ENCODE measurements around the gene AVPR1A. TPM values are rescaled to one million over a fixed set of nuclear protein-coding genes. Genes with fewer than 3 reads are reported as not detected.

Gene AVPR1A
- total RNA-seq, 1 experiment from 2014 or later = 0.10 TPM

GRCh38 chr12:63133981-63134380 is 17.0 kb downstream of the AVPR1A start:
- Histone ChIP-seq H3K9me3 (ENCODE audit: control insufficient read depth, insufficient read depth, low read depth, low read length) (no peaks in the 10 kb centered on the region), H3K27me3 (ENCODE audit: control insufficient read depth, insufficient read depth, low read length) (no peaks in the 10 kb centered on the region), H3K36me3 (ENCODE audit: control insufficient read depth, insufficient read depth, low read length) (no peaks in the 10 kb centered on the region), H3K27ac (ENCODE audit: low read length) (no peak overlapping the region), H3K4me3 (ENCODE audit: low read depth in 2 of 2, low read length in 2 of 2) (no peak overlapping the region), H3K4me1 (ENCODE audit: control insufficient read depth, insufficient read depth, low read length) (no peaks in the 10 kb centered on the region)
- ChIA-PET CTCF (no interaction called here), POLR2A (no interaction called here)
- ATAC-seq (no peak), DNase-seq (ENCODE audit: low read depth, low spot score) (no peak)
- in situ Hi-C loops (cut with HindIII; ENCODE audit: low pct_unique_long_range_greater_than_20kb, low sequenced_read_pairs) (no loop called here), intact Hi-C loops (cut with micrococcal nuclease; ENCODE audit: unreplicated experiment) (no loop called here)
- no peak for TF ChIP-seq REST (IDR thresholded peaks at IDR 0.05; ENCODE audit: insufficient read depth in 1 of 2, low read depth in 2 of 2, low read length in 1 of 2)
- no peak for TF ChIP-seq TCF7L2 (IDR thresholded peaks at IDR 0.05; ENCODE audit: low read depth, low read length)
- TF ChIP-seq, protein P1, sequence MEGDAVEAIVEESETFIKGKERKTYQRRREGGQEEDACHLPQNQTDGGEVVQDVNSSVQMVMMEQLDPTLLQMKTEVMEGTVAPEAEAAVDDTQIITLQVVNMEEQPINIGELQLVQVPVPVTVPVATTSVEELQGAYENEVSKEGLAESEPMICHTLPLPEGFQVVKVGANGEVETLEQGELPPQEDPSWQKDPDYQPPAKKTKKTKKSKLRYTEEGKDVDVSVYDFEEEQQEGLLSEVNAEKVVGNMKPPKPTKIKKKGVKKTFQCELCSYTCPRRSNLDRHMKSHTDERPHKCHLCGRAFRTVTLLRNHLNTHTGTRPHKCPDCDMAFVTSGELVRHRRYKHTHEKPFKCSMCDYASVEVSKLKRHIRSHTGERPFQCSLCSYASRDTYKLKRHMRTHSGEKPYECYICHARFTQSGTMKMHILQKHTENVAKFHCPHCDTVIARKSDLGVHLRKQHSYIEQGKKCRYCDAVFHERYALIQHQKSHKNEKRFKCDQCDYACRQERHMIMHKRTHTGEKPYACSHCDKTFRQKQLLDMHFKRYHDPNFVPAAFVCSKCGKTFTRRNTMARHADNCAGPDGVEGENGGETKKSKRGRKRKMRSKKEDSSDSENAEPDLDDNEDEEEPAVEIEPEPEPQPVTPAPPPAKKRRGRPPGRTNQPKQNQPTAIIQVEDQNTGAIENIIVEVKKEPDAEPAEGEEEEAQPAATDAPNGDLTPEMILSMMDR (IDR thresholded peaks at IDR 0.05) = no peak
- TF ChIP-seq POLR2AphosphoS5 (IDR thresholded peaks at IDR 0.05; ENCODE audit: low read depth, low read length) = no peak
- TF ChIP-seq SIN3A (IDR thresholded peaks at IDR 0.05; ENCODE audit: borderline replicate concordance, insufficient read depth, low read depth, low read length) = no peak
- BruUV-seq (replicated peaks) = no TSS peak

DNA sequence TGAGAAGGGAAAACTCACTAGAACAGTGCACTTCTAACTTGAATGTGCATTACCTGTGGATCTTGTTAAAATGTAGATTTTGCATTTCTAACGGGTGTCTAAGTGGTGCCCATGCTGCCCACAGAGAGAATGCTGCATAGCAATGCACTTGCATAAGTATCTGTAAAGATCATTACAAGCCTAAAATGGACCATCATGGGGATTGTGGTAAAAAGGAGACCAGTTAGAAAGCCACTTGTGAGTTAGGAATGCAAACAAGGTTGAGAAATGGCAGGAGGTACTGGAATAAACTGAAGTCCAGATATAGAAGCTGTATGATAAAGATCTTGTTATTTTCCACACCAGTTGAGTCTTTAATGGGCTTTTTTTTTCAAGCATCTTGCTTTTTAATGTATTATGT is 18.8 kb downstream of the AVPR1A start:
- no peaks in the 10 kb centered on the region for H3K36me3 ChIP-seq (ENCODE audit: control insufficient read depth, insufficient read depth, low read length)
- no peak for ATAC-seq
- H3K27me3 ChIP-seq (ENCODE audit: control insufficient read depth, insufficient read depth, low read length) = peaks cover 4% of the 10 kb centered on the region; the same call in 1 of the 2 replicates
- H3K9me3 ChIP-seq (ENCODE audit: control insufficient read depth, insufficient read depth, low read depth, low read length) = no peaks in the 10 kb centered on the region
- ChIA-PET POLR2A (no interaction called here), CTCF (no interaction called here)
- H3K4me1 ChIP-seq (ENCODE audit: control insufficient read depth, insufficient read depth, low read length) = no peaks in the 10 kb centered on the region
- no peak for DNase-seq (ENCODE audit: low read depth, low spot score)
- no peak overlapping the region for H3K27ac ChIP-seq (ENCODE audit: low read length)
- intact Hi-C loops (cut with micrococcal nuclease; ENCODE audit: unreplicated experiment) (no loop called here), in situ Hi-C loops (cut with HindIII; ENCODE audit: low pct_unique_long_range_greater_than_20kb, low sequenced_read_pairs) (no loop called here)
- TF ChIP-seq, protein P1 (IDR thresholded peaks at IDR 0.05) = no peak
- TF ChIP-seq POLR2AphosphoS5 (IDR thresholded peaks at IDR 0.05; ENCODE audit: low read depth, low read length) = no peak
- no peak for TF ChIP-seq TCF7L2 (IDR thresholded peaks at IDR 0.05; ENCODE audit: low read depth, low read length)
- no peak for TF ChIP-seq REST (IDR thresholded peaks at IDR 0.05; ENCODE audit: insufficient read depth in 1 of 2, low read depth in 2 of 2, low read length in 1 of 2)
- TF ChIP-seq SIN3A (IDR thresholded peaks at IDR 0.05; ENCODE audit: borderline replicate concordance, insufficient read depth, low read depth, low read length) = no peak
- no TSS peak for BruUV-seq (replicated peaks)
- no peak overlapping the region for H3K4me3 ChIP-seq (ENCODE audit: low read depth in 2 of 2, low read length in 2 of 2)
